HG03520 (cell line): ENCODE data around the gene LRBA.
"Not testable (repeated sequence)": the region's sequence is repeated elsewhere in the genome, so short reads cannot be mapped to it uniquely, and the experiment has no call there.

ENCODE experiments used
- ATAC-seq: cut with Tn5 transposase; IDR thresholded peaks from one replicate; pipeline ENCODE4 v1.9.1; 2021; ENCODE audit warnings: mild to moderate bottlenecking, moderate library complexity; ENCODE audit not compliant: unreplicated experiment

Gene LRBA

GRCh38 chr4:150389896-150390530, 625.1 kb downstream of the LRBA start:
- ATAC-seq: no peak

DNA sequence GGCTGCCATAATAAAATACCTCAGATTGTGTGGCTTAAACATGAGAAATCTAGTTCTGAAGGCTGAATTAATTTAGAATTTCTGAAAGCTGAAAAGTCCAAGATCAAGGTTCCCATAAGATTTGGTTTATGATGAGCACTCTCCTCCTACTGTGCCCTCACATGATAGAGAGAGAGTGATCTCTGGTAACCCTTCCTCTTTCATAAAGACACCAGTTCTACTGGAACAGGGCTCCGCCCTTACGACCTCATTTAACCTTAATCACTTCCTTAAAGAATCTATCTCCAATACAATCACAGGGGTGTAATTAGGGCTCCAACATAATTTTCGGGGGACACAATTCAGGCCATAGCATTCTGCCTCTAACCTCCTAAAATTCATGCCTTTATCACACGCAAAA, 627.1 kb downstream of the LRBA start:
- no peak for ATAC-seq

DNA sequence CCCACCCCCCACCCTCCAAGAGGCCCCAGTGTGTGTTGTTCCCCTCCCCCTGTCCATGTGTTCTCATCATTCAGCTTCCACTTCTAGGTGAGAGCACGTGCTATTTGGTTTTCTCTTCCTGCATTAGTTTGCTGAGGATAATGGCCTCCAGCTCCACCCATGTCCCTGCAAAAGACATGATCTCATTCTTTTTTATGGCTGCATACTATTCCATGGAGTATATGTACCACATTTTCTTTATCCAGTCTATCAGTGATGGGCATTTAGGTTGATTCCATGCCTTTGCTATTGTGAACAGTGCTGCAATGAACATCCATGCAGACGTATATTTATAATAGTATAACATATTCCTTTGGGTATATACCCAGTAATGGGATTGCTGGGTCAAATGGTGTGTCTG, 628.7 kb downstream of the LRBA start:
- ATAC-seq: not testable (repeated sequence)

DNA sequence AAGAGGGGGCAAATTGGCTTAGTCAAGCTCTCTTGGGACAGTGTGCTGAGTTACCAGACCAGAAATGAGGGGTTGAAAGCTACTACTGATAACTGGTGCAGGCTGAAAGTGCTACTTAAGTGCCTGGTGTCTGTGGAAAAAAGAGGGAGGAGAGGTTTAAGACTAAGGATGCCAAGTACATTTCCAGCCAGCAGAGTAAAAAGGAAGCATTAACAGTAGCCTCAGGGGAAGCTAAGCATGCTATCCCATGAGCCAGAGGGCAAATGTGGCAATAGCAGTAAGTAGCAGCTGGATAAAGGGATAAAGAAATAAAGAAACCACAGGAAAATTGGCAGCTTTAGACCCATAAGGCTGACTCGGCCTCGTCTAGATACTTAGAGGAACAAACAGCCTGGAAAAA, 629.5 kb downstream of the LRBA start:
- ATAC-seq: no peak

DNA sequence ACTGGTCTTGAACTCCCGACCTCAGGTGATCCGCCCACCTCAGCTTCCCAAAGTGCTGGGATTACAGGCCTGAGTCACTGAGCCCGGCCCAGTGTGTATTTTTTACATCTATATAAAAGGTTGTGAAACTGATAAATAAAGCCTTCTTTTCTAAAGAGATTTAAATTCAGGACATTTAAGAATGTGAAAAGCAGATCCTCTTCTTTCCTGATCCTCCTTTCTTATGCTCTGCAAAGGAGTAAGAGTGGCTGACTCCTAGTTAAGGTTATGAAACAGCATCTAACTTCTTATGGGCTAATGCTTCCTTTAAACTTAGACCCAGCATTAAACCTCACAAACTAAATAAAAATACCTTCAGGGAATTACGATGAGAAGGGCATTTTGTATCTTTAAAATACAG, 630.8 kb downstream of the LRBA start:
- no peak for ATAC-seq

- no peak for ATAC-seq
Observed at GRCh38 chr4:150382028-150382427, 633.1 kb downstream of the LRBA start.

GRCh38 chr4:150381609-150382008, 633.5 kb downstream of the LRBA start:
- ATAC-seq: no peak

GRCh38 chr4:150381036-150381435, 634.0 kb downstream of the LRBA start:
- no peak for ATAC-seq

- no peak for ATAC-seq
Observed at GRCh38 chr4:150379454-150379853, 635.6 kb downstream of the LRBA start.

DNA sequence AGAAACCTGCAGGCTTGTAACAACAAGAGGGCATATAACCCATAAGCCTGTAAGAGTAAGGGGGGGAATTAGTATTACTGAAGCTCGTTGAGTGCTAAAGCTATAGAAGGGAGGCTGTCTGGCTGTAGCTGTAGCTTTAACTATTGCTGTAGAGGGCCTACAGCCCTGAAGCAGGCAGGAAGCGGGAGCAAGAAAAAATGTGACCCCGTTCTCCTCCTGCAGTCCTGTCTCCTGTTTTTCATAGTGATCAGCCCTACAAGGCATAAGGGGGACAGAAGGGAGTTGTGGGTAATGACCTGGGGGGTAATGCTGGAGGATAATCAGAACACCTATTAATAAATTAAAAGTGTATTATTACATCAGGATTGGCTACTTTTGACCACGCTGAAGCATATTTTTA, 640.1 kb downstream of the LRBA start:
- ATAC-seq: no peak

GRCh38 chr4:150371869-150372268, 643.2 kb downstream of the LRBA start:
- ATAC-seq: no peak

GRCh38 chr4:150369434-150370380, 645.4 kb downstream of the LRBA start:
- ATAC-seq: no peak

DNA sequence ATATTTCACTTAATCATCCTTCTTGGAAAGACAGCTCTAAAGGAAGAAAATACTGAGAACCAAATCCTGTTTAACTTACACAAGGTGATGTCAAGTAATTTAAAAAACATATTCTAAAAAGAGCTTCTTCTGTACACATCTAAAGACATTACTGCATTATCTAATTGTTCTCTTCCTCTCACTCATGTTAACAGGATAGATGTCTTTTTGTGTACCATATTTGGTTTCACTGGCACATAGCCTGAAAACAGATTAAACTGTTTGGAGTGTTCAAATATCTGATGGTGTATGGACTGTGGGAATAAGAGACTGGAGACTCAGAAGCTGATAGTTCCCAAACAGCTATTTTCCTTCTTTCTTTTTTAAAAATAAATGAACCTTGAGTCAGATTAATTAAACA, 646.4 kb downstream of the LRBA start:
- ATAC-seq: no peak

DNA sequence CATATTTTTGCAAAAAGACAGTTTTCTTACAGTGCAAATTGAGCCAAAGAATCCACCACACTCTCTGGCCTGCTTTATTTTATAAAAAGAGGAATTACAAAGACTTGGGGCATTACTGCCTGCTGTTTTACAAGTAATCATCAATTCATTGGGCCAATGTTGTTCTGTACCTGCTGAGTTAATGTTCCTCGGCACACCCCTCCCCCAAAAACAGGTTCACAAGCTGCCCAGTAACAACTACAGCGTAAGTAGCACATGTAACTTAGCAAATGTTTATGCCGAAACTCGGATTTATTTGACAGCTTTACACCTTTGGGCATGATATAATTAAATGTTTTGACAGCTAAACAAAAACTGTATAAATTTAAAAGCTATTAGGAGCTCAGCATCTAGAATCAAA, 647.8 kb downstream of the LRBA start:
- ATAC-seq: no peak

DNA sequence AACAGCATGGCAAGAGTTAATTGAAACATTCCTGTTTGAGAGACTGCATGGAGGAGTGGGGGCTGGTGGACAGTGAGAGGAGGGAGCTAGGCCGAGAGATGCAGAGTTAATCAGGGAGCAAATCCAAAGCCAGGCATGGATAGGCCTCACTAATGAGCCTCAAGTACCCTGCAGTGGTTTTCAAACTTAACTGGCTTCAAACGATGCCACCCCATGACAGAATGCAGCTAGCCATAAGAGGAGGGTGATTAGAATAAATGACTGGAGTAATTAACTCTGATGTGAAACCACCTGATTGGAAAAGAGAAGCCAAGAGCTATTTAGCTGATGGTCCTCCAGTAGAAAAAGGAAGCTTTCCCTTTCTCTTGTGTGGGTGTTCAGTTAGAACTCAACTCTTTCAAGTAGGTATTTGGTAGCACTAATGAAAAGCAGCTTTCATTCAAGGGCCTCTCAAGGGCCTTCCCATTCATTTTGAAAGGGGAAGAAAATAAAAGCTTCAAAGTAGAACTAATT, 648.5 kb downstream of the LRBA start:
- peak; percentile 54 for ATAC-seq

DNA sequence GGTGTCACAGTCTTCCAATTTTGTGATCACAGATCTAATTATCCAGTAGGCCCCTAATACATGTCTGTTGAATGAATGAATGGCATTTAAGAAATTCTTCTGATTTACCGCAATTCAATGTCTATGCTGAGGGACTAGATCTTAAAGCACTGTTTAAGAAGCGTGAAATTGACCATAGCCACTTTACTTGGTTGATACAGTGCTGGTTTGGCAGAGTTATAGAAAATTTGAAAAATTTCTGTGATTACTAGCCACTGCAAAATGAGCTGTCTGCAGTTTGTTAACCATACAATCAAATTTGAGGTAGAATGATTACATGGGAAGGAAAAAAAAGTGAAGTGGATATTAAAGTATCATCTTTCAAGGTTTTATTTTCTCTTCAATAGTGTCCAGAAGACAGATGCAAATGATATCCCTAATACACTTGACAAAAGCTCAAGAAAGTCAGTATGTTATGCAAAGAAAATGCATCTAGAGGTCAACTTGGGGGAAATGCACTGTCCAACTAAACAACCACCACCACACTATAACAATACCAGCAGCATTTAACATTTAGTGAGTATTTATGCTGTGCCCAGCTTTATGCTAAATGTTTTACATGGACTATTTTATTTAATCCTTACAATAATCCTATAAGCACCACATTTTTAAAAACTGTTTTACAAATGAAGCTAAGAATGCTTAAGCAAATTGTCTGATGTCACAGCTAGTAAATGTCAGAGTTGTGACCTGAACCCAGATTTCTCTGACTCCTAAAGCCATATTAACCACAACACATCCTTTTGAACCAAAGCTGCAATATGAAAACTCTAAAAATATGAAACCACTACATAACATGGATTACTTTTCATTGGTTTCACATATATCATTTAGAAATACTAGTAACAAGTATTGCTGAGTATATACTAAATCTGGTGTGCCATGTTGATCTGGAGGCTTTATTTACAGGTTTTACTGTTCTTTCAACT, 651.1 kb downstream of the LRBA start:
- no peak for ATAC-seq

- no peak for ATAC-seq
Observed at GRCh38 chr4:150358691-150359090, 656.4 kb downstream of the LRBA start.

DNA sequence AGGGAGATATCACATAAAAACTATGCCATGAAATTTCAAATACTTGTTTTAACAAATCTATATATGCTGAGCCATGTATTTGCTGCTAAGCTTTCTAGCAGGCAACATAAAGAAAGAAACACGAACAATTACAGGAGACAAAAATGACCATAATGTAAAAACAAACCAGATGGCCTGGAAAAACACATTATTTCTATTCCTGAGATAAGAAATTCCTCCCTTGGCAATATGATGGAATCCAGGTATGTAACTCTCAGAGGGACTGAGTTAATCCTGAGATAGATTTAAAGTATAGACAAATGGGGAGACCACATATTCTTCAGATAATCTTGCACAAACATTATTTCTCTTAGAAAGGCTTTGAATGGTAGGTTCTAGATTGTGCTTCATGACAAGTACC, 657.3 kb downstream of the LRBA start:
- no peak for ATAC-seq

- ATAC-seq: no peak
Observed at GRCh38 chr4:150355858-150356455, 659.1 kb downstream of the LRBA start.

DNA sequence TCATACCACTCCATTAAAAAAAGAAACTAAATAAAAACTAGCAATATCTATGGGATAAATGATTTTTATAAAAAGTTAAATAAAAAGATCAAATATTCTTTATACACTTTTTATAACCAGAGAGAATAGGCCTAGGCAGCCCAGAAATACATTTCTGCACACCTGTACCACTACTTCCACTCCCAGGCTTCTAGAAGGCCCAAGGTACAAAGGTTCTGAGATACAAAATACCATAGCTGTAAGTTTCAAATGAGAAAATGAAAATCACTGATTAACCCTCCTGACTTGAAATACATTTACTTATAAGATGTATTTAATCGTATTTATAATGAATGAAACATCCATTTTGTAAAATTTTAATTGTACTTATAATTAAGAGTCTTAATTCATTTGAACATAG, 659.7 kb downstream of the LRBA start:
- no peak for ATAC-seq
